ENCODE data around the gene BCR. TPM values are rescaled to one million over a fixed set of nuclear protein-coding genes. Genes with fewer than 3 reads are reported as not detected.
A peak's percentile ranks its signal among the peaks of the same experiment; 100 is the strongest.

Gene BCR
- total RNA-seq, 1 donor from 2014 or later = 102 TPM

DNA sequence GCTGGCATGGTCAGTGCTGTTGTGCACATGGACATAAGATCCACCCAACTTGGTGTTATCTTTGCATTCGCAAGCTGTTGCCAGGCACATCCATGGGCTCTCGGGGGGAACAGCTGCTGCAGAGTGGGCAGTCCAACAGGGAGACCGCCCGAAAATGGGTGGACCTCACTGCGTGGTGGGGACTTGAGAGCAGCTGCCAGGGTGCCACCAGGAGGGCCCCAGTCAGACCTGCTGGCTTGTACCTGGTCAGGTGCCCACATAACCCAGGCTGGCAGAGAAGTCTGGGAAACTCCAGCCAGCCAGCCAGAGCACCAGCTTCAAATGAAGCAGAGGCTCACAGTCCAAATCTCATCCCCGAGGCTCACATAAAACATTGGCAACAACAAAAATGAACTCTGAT, 120.2 kb downstream of the BCR start:
- peaks cover 33% of the 10 kb centered on the region for H3K36me3 Mint-ChIP-seq (ENCODE audit: insufficient read depth)
- DNase-seq (ENCODE audit: low spot score, unreplicated experiment) = no peak
- TF ChIP-seq, protein P1, sequence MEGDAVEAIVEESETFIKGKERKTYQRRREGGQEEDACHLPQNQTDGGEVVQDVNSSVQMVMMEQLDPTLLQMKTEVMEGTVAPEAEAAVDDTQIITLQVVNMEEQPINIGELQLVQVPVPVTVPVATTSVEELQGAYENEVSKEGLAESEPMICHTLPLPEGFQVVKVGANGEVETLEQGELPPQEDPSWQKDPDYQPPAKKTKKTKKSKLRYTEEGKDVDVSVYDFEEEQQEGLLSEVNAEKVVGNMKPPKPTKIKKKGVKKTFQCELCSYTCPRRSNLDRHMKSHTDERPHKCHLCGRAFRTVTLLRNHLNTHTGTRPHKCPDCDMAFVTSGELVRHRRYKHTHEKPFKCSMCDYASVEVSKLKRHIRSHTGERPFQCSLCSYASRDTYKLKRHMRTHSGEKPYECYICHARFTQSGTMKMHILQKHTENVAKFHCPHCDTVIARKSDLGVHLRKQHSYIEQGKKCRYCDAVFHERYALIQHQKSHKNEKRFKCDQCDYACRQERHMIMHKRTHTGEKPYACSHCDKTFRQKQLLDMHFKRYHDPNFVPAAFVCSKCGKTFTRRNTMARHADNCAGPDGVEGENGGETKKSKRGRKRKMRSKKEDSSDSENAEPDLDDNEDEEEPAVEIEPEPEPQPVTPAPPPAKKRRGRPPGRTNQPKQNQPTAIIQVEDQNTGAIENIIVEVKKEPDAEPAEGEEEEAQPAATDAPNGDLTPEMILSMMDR (IDR thresholded peaks at IDR 0.05; ENCODE audit: unreplicated experiment) = no peak

DNA sequence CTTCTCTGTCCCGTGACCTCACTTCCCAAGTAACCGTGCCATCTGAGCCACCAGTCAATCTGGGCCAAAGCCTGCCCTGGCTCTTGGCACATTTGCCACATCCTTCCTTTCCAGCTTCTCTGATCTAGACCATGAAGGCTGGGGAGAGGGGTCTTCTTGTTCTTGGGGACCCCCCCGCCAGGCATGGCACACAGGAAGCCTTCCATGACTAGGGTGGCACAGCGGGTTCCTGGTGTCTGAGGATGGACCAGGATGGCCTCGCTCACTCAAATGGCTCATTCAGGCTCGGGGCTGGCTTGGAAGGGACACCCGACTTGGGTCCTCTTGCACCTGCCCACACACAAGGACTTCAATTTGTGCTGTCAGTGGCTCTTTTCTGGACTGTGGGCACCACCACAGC, 121.3 kb downstream of the BCR start:
- Mint-ChIP-seq H3K4me1 (ENCODE audit: low read depth) (no peaks in the 10 kb centered on the region), H3K27ac (no peak overlapping the region), H3K4me3 (ENCODE audit: low read depth) (no peak overlapping the region), H3K27me3 (no peaks in the 10 kb centered on the region), H3K9me3 (ENCODE audit: low read depth) (no peaks in the 10 kb centered on the region), H3K36me3 (ENCODE audit: insufficient read depth) (peaks cover 32% of the 10 kb centered on the region)
- no peak for DNase-seq (ENCODE audit: low spot score, unreplicated experiment)
- TF ChIP-seq, protein P1 (IDR thresholded peaks at IDR 0.05; ENCODE audit: unreplicated experiment) = no peak

More for the DNA sequence above, 120.2 kb downstream of the BCR start:
- Mint-ChIP-seq H3K4me1 (ENCODE audit: low read depth) (no peaks in the 10 kb centered on the region), H3K9me3 (ENCODE audit: low read depth) (no peaks in the 10 kb centered on the region), H3K27me3 (no peaks in the 10 kb centered on the region), H3K27ac (no peak overlapping the region), H3K4me3 (ENCODE audit: low read depth) (no peak overlapping the region)

DNA sequence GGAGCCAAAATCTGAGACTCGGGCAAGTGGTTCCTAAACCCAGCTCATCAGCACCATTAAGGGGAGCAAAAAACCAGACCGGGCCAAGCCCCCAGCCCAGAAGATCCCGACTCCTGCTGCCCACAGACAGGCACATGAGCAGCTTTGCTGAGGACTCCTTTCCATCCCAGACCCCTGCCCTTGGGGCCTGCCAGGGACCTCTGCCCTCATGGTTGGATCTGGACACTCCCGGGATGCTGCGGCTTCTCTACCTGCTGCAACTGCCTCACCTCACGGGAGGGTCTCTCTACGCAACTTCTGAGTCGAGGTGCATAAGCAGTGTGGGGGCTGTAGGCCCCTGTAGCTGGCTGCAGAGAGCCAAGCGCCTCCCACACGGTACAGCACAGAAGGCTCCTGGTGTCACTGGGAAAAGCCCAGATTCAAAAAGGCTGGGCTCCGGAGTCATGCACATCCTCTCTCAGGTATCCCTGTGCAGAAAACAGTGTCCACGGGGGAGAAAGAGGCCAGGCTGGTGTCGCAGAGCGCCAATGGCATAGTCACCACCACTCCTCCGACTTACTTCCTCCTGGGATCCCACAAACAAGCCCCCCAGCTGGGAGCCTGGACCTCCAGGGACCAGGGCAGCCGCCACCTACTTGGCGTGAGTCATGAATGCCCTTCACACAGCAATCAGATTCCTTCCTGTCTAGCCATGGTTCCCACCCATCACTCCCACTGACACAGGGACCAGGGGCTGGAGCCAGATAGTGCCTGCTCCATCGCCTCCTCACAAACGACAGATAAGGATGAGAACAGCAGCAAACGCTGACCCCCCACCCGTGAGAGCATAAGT, 122.1 kb downstream of the BCR start:
- Mint-ChIP-seq H3K27ac (peak overlapping the region; percentile 49), H3K4me3 (ENCODE audit: low read depth) (no peak overlapping the region), H3K27me3 (no peaks in the 10 kb centered on the region), H3K9me3 (ENCODE audit: low read depth) (no peaks in the 10 kb centered on the region), H3K4me1 (ENCODE audit: low read depth) (no peaks in the 10 kb centered on the region), H3K36me3 (ENCODE audit: insufficient read depth) (peaks cover 29% of the 10 kb centered on the region)
- DNase-seq (ENCODE audit: low spot score, unreplicated experiment) = no peak
- TF ChIP-seq, protein P1 (IDR thresholded peaks at IDR 0.05; ENCODE audit: unreplicated experiment) = no peak

- TF ChIP-seq, protein P1 (IDR thresholded peaks at IDR 0.05; ENCODE audit: unreplicated experiment) = no peak
- peaks cover 18% of the 10 kb centered on the region for H3K36me3 Mint-ChIP-seq (ENCODE audit: insufficient read depth)
Measured at GRCh38 chr22:23305321-23305910, 125.1 kb downstream of the BCR start.

DNA sequence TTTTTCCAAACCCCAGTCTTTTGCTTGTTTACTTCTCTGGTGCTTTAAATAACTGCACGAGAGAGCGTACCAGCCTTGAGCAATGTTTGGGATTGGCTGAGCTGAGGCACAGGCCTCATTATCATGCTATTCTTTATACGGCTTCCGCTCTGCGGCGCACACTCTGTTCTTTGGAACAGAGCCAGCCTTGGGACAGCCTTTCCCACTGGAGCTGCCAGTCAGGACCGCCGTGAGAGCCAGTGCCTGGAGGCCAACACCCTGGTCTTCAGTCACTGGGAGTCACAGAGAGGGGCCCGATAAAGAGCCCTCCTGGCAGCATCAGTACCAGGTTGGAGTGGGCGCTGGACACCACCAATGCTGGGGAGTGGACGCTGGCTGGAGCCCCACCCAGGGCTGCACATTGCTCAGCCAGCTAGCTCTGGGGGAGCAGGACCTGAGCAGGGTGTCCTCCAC, 125.6 kb downstream of the BCR start:
- Mint-ChIP-seq H3K27me3 (no peaks in the 10 kb centered on the region), H3K4me1 (ENCODE audit: low read depth) (peaks cover 4% of the 10 kb centered on the region), H3K27ac (no peak overlapping the region), H3K9me3 (ENCODE audit: low read depth) (no peaks in the 10 kb centered on the region), H3K4me3 (ENCODE audit: low read depth) (no peak overlapping the region), H3K36me3 (ENCODE audit: insufficient read depth) (peaks cover 15% of the 10 kb centered on the region)
- TF ChIP-seq, protein P1 (IDR thresholded peaks at IDR 0.05; ENCODE audit: unreplicated experiment) = no peak
- DNase-seq (ENCODE audit: low spot score, unreplicated experiment) = no peak

More at GRCh38 chr22:23305321-23305910, 125.1 kb downstream of the BCR start:
- DNase-seq (ENCODE audit: low spot score, unreplicated experiment) = no peak
- no peak overlapping the region for H3K27ac Mint-ChIP-seq
- peaks cover 2% of the 10 kb centered on the region for H3K4me1 Mint-ChIP-seq (ENCODE audit: low read depth)
- H3K4me3 Mint-ChIP-seq (ENCODE audit: low read depth) = no peak overlapping the region
- H3K9me3 Mint-ChIP-seq (ENCODE audit: low read depth) = no peaks in the 10 kb centered on the region
- no peaks in the 10 kb centered on the region for H3K27me3 Mint-ChIP-seq
